Breast epithelium (tissue), 3 donors: Measurements from ENCODE around the gene PTGFRN.

Experiments used
- POLR2A ChIP-seq: fragments of 450-650 bp; IDR thresholded peaks from one replicate; pipeline ENCODE4 v1.6.1; 2016; ENCODE audit warnings: antibody characterized with exemption, mild to moderate bottlenecking, moderate library complexity
- POLR2AphosphoS5 ChIP-seq, 3 donors: sonication (generic); formaldehyde crosslinking; IDR thresholded peaks; one replicate each; pipeline ENCODE4 v1.6.1; 2017; ENCODE audit warnings: antibody characterized with exemption in 3 of 3
- TF ChIP-seq, protein P1 (sequence below), 3 donors: fragments of 450-650 bp; IDR thresholded peaks; one replicate each; pipeline ENCODE4 v1.5.1; 2016 to 2017; ENCODE audit warnings: antibody characterized with exemption in 3 of 3, mild to moderate bottlenecking in 3 of 3, moderate library complexity in 3 of 3

DNA sequence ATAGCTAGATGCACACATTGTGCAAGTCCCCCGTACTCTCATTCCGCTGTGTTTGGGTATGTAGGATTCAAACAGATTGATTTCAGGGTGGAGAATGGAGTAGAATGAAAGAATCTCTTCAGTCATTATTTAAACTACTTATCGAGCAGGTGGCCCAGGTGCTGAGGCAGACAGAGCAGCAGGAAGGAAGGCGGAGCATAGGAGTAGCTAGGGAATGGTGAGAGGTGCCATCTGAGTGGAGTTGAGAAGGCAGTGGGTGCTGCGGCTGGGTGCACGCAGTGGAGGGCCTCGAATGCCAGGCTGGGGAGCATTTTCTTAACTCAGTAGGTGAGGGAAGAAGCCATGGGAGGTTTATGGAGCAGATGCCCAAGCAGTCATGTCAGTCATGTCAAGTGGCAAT, 46.7 kb downstream of the PTGFRN start:
- TF ChIP-seq, protein P1, sequence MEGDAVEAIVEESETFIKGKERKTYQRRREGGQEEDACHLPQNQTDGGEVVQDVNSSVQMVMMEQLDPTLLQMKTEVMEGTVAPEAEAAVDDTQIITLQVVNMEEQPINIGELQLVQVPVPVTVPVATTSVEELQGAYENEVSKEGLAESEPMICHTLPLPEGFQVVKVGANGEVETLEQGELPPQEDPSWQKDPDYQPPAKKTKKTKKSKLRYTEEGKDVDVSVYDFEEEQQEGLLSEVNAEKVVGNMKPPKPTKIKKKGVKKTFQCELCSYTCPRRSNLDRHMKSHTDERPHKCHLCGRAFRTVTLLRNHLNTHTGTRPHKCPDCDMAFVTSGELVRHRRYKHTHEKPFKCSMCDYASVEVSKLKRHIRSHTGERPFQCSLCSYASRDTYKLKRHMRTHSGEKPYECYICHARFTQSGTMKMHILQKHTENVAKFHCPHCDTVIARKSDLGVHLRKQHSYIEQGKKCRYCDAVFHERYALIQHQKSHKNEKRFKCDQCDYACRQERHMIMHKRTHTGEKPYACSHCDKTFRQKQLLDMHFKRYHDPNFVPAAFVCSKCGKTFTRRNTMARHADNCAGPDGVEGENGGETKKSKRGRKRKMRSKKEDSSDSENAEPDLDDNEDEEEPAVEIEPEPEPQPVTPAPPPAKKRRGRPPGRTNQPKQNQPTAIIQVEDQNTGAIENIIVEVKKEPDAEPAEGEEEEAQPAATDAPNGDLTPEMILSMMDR (IDR thresholded peaks at IDR 0.05) = no peak
- TF ChIP-seq POLR2A (no peak), POLR2AphosphoS5 (IDR thresholded peaks at IDR 0.05) (no peak)
